ENCODE results near the gene CYB561D1. TPM values are rescaled to one million over a fixed set of nuclear protein-coding genes. Genes with fewer than 3 reads are reported as not detected.

The CYB561D1 gene
- total and polyA plus RNA-seq, 2 of the 13 experiments (the other 11 are each of a cell fraction or from before 2014, with no cell fraction given), result 3.9 to 4.1 TPM

DNA sequence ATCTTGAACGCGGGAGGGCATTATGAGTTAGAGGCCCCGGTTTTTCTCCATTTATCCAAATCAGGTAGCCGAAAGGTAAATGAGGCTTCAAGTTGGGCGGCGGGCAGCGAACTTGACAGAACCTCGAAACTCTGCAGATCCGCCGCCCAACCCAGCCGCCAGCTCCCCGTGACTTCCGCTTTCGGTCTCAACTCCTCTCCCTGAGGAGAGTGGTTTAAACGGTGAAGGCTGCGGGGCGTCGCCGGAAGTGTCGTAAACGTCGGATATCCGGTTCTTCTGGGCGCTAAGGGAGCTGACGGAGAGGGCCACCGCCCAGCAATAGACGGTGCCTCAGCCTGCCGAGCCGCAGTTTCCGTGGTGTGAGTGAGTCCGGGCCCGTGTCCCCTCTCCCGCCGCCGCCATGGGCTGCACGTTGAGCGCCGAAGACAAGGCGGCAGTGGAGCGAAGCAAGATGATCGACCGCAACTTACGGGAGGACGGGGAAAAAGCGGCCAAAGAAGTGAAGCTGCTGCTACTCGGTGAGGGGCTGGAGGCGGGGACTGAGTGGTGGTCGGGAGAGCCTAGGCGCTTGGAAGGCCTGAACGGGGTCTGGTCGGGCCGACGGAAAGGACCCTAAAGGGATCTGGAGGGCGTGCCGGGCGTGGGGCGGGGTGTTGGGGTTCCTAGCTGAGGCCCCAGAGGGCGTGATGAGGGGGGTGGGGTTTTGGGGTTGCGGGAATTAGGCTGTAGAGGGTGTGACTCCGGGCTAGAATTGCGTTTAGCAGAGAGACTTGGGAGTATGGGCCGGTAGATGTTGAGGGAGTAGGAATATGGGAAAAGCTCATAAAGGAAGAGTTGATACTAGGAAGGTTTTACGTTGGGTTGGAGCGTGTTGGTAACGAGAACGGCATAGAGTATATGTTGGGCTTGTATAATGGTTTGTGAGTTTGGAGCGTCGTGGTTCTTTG lies 54.7 kb downstream of the CYB561D1 start, which contains the start of gene GNAI3 (continued):
- TF ChIP-seq POGK (CRISPR knock-in tag; conservative IDR thresholded peaks at IDR 0.05) (peak; percentile 75), TARDBP (CRISPR knock-in tag; IDR thresholded peaks at IDR 0.05) (peak; percentile 86; the same call in 1 of the 2 replicates), RXRB (CRISPR knock-in tag; IDR thresholded peaks at IDR 0.05; ENCODE audit: borderline replicate concordance) (peak; percentile 57), SAP130 (CRISPR knock-in tag; IDR thresholded peaks at IDR 0.05; ENCODE audit: low read depth) (peak; percentile 97), FOXA3 (CRISPR knock-in tag; IDR thresholded peaks at IDR 0.05) (peak; percentile 34; the same call in 1 of the 2 replicates), JUND (CRISPR knock-in tag; IDR thresholded peaks at IDR 0.05) (peak; percentile 50; the same call in 1 of the 2 replicates), ZNF790 (CRISPR knock-in tag; IDR thresholded peaks at IDR 0.05; ENCODE audit: borderline replicate concordance) (no peak), ZNF570 (CRISPR knock-in tag; IDR thresholded peaks at IDR 0.05; ENCODE audit: borderline replicate concordance) (no peak), ELF1 (CRISPR knock-in tag; IDR thresholded peaks at IDR 0.05) (peak; percentile 93), NAIF1 (CRISPR knock-in tag; IDR thresholded peaks at IDR 0.05; ENCODE audit: borderline replicate concordance) (no peak), THAP11 (CRISPR knock-in tag; IDR thresholded peaks at IDR 0.05) (peak; percentile 90), ZFYVE20 (CRISPR knock-in tag; IDR thresholded peaks at IDR 0.05; ENCODE audit: borderline replicate concordance, low read depth) (no peak), TRAFD1 (CRISPR knock-in tag; IDR thresholded peaks at IDR 0.05; ENCODE audit: borderline replicate concordance) (0 out of 2 replicates have a peak, but pooled peaks have one; percentile 65), LBX2 (CRISPR knock-in tag; IDR thresholded peaks at IDR 0.05; ENCODE audit: borderline replicate concordance) (peak; percentile 34; the same call in 1 of the 2 replicates), PHF21A (CRISPR knock-in tag; IDR thresholded peaks at IDR 0.05) (peak; percentile 66), RARA (CRISPR knock-in tag; IDR thresholded peaks at IDR 0.05) (peak; percentile 45; the same call in 1 of the 2 replicates)
- TF ChIP-seq, protein P1, sequence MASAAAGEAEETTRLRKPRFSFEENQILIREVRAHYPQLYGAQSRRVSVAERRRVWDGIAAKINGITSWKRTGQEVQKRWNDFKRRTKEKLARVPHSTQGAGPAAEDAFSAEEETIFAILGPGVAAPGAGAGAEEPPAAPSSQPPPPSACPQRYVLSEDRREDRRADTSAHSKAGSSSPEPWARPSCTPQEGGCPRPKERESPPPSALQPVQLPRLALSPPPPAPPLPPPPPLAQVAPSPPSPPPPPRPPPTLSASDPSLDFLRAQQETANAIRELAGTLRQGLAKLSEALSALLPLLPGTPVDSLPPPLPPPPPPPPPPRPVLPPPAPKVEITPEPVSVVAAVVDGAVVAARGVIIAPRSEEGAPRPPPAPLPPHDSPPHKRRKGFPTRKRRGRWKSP (CRISPR knock-in tag; IDR thresholded peaks at IDR 0.05), result peak; percentile 69; the same call in 1 of the 2 replicates
- TF ChIP-seq, protein P2, sequence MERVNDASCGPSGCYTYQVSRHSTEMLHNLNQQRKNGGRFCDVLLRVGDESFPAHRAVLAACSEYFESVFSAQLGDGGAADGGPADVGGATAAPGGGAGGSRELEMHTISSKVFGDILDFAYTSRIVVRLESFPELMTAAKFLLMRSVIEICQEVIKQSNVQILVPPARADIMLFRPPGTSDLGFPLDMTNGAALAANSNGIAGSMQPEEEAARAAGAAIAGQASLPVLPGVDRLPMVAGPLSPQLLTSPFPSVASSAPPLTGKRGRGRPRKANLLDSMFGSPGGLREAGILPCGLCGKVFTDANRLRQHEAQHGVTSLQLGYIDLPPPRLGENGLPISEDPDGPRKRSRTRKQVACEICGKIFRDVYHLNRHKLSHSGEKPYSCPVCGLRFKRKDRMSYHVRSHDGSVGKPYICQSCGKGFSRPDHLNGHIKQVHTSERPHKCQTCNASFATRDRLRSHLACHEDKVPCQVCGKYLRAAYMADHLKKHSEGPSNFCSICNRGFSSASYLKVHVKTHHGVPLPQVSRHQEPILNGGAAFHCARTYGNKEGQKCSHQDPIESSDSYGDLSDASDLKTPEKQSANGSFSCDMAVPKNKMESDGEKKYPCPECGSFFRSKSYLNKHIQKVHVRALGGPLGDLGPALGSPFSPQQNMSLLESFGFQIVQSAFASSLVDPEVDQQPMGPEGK (CRISPR knock-in tag; IDR thresholded peaks at IDR 0.05), result peak; percentile 30; the same call in 1 of the 2 replicates
- TF ChIP-seq, protein P3, sequence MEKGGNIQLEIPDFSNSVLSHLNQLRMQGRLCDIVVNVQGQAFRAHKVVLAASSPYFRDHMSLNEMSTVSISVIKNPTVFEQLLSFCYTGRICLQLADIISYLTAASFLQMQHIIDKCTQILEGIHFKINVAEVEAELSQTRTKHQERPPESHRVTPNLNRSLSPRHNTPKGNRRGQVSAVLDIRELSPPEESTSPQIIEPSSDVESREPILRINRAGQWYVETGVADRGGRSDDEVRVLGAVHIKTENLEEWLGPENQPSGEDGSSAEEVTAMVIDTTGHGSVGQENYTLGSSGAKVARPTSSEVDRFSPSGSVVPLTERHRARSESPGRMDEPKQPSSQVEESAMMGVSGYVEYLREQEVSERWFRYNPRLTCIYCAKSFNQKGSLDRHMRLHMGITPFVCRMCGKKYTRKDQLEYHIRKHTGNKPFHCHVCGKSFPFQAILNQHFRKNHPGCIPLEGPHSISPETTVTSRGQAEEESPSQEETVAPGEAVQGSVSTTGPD (CRISPR knock-in tag; IDR thresholded peaks at IDR 0.05), result no peak
